GM18873 (cell line): ENCODE results near the gene VGF.
"Not testable (repeated sequence)": the region's sequence is repeated elsewhere in the genome, so short reads cannot be mapped to it uniquely, and the experiment has no call there.

Experiments used
- ATAC-seq: cut with Tn5 transposase; IDR thresholded peaks from one replicate; pipeline ENCODE4 v1.9.1; 2021; ENCODE audit warnings: mild to moderate bottlenecking, moderate library complexity, moderate number of reproducible peaks; ENCODE audit not compliant: unreplicated experiment, low FRiP score

Gene VGF

GRCh38 chr7:101165075-101165957, at the start of gene VGF:
VGF (minus strand) TSS chr7:101165569; CDS start chr7:101164843, 726 bp downstream.
- peak; percentile 72 for ATAC-seq

GRCh38 chr7:101212014-101212413, 46.6 kb upstream of the VGF start:
- ATAC-seq = no peak

- ATAC-seq = no peak
These were observed 46.1 kb upstream of the VGF start for GRCh38 chr7:101211501-101211900.

GRCh38 chr7:101210143-101210542, 44.8 kb upstream of the VGF start:
- no peak for ATAC-seq

GRCh38 chr7:101208794-101209193, 43.4 kb upstream of the VGF start:
- ATAC-seq = no peak

- no peak for ATAC-seq
These were observed 42.1 kb upstream of the VGF start for GRCh38 chr7:101207459-101207858.

- ATAC-seq = no peak
These were observed 41.3 kb upstream of the VGF start for GRCh38 chr7:101206665-101207042.

- no peak for ATAC-seq
These were observed 40.7 kb upstream of the VGF start for GRCh38 chr7:101205901-101206664.

- ATAC-seq = not testable (repeated sequence)
These were observed 38.7 kb upstream of the VGF start for GRCh38 chr7:101203740-101204738.

GRCh38 chr7:101202603-101202918, 37.2 kb upstream of the VGF start:
- ATAC-seq = no peak

- ATAC-seq = no peak
These were observed 36.6 kb upstream of the VGF start for GRCh38 chr7:101201695-101202602.

GRCh38 chr7:101200862-101201599, 35.7 kb upstream of the VGF start, which contains the start of gene MOGAT3:
MOGAT3 (minus strand) TSS chr7:101201036; CDS start chr7:101200854, 182 bp downstream.
- ATAC-seq = no peak

- no peak for ATAC-seq
These were observed 35.1 kb upstream of the VGF start for GRCh38 chr7:101200504-101200861.

- ATAC-seq = not testable (repeated sequence)
These were observed 34.2 kb upstream of the VGF start for GRCh38 chr7:101199522-101199921.

- no peak for ATAC-seq
These were observed 33.1 kb upstream of the VGF start for GRCh38 chr7:101198476-101198875.

GRCh38 chr7:101197991-101198390, 32.6 kb upstream of the VGF start:
- no peak for ATAC-seq

GRCh38 chr7:101195884-101196283, 30.5 kb upstream of the VGF start:
- ATAC-seq = no peak

- no peak for ATAC-seq
These were observed 23.7 kb upstream of the VGF start for GRCh38 chr7:101189109-101189508.
